Psoas muscle (tissue), 8 donors: ENCODE data around the gene SREBF2. TPM values are rescaled to one million over a fixed set of nuclear protein-coding genes. Genes with fewer than 3 reads are reported as not detected.

ENCODE experiments used
- ATAC-seq, 4 donors: fragments of 200-7000 bp; cut with Tn5 transposase; one replicate each; pipeline ENCODE4 v1.9.1; 2020; ENCODE audit warnings: moderate library complexity in 3 of 4, mild to moderate bottlenecking in 2 of 4
- DNase-seq, 2 donors: peaks; one replicate each; pipeline ENCODE4 v3.0.0-alpha.2; 2020
- H3K27ac ChIP-seq: fragments of 200-600 bp; one replicate; pipeline ENCODE4 v1.8.0; 2022
- H3K27me3 ChIP-seq, 3 donors: fragments of 200-600 bp in 1 of 3; one replicate each; pipeline versions ENCODE4 v1.6.1 to v1.8.0; 2013 to 2022; ENCODE audit warnings: low read length in 2 of 3, mild to moderate bottlenecking in 2 of 3, moderate library complexity in 1 of 3; ENCODE audit not compliant: insufficient read depth in 3 of 3
- H3K36me3 ChIP-seq, 2 donors: fragments of 200-600 bp in 1 of 2; one replicate each; pipeline versions ENCODE4 v1.6.1 to v1.8.0; 2013 to 2022; ENCODE audit warnings: low read depth in 1 of 2, mild to moderate bottlenecking in 1 of 2, moderate library complexity in 1 of 2; ENCODE audit not compliant: insufficient read depth in 1 of 2
- H3K4me1 ChIP-seq: fragments of 200-600 bp; one replicate; pipeline ENCODE4 v1.8.0; 2022
- H3K4me3 ChIP-seq: fragments of 200-600 bp; one replicate; pipeline ENCODE4 v1.8.0; 2022; ENCODE audit warnings: mild to moderate bottlenecking
- H3K9me3 ChIP-seq: fragments of 200-600 bp; one replicate; pipeline ENCODE4 v1.8.0; 2022
- WGBS, 3 donors: extraction: QIAGEN DNeasy Blood & Tissue Kit; methylation state at CpG; one replicate each; pipeline versions ENCODE4 v1.1.6 to v1.1.7; 2013; 5-methylcytosine and 5-hydroxymethylcytosine counted together
- intact Hi-C, 2 donors: fragments of 100-400 bp; cut with DNase I; formaldehyde crosslinking; loops; one replicate each; pipeline versions ENCODE4 v1.11.0 to v1.14.2; 2022
- polyA plus RNA-seq, 3 donors: library from polyadenylated mRNA; stranded (reverse); fragments of 200-250 nt; gene quantifications; one replicate each; pipeline ENCODE4 v1.2.3, GENCODE V29; 2013
- total RNA-seq, 4 donors: library from RNA; stranded (reverse); fragmentation: NEBNext Ultra II Directional in 2 of 4; extraction: Animal tissue kit (Norgen Biotek cat#: 25700) in 2 of 4; gene quantifications; one replicate each; pipeline versions ENCODE4 v1.2.1 to v1.2.4, GENCODE V29; 2021 to 2023
- TF ChIP-seq, protein P1 (sequence below): fragments of 200-600 bp; IDR thresholded peaks from one replicate; pipeline ENCODE4 v1.8.0; 2022; ENCODE audit warnings: antibody characterized with exemption
- donor health status: healthy with polysubstance abuse.
- donor health status: DM: no; HTN: no; CAD: no; lungs with moderate emphysema.
- donor health status: Bipolar disorder and iron deficiency.
- donor health status: healthy.
- donor health status: DM: yes; HTN: yes; CAD: no.
- donor health status: DM: no; HTN: no; CAD: no.
- donor health status: DM: no; HTN: no; CAD: no.
- donor health status: DM: yes; HTN: yes; CAD: no.

The SREBF2 gene
- total and polyA plus RNA-seq, 7 donors, result 21.0 to 47.0 (median 36.3) TPM

GRCh38 chr22:41888627-41889200 is 55.8 kb downstream of the SREBF2 start:
- H3K4me3 ChIP-seq, result no peak overlapping the region
- no peak for DNase-seq
- TF ChIP-seq, protein P1, sequence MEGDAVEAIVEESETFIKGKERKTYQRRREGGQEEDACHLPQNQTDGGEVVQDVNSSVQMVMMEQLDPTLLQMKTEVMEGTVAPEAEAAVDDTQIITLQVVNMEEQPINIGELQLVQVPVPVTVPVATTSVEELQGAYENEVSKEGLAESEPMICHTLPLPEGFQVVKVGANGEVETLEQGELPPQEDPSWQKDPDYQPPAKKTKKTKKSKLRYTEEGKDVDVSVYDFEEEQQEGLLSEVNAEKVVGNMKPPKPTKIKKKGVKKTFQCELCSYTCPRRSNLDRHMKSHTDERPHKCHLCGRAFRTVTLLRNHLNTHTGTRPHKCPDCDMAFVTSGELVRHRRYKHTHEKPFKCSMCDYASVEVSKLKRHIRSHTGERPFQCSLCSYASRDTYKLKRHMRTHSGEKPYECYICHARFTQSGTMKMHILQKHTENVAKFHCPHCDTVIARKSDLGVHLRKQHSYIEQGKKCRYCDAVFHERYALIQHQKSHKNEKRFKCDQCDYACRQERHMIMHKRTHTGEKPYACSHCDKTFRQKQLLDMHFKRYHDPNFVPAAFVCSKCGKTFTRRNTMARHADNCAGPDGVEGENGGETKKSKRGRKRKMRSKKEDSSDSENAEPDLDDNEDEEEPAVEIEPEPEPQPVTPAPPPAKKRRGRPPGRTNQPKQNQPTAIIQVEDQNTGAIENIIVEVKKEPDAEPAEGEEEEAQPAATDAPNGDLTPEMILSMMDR, result no peak
- no peaks in the 10 kb centered on the region for H3K9me3 ChIP-seq
- no peak for ATAC-seq
- no peaks in the 10 kb centered on the region for H3K27me3 ChIP-seq
- intact Hi-C loops, result no loop called here
- no peak overlapping the region for H3K27ac ChIP-seq
- H3K4me1 ChIP-seq, result peaks cover 19% of the 10 kb centered on the region
- peaks cover 8 to 84% of the 10 kb centered on the region in 2 donors for H3K36me3 ChIP-seq
- 78 to 80% (median 79%) methylated on average over 4 of the region's 4 CpGs for WGBS, 3 donors

DNA sequence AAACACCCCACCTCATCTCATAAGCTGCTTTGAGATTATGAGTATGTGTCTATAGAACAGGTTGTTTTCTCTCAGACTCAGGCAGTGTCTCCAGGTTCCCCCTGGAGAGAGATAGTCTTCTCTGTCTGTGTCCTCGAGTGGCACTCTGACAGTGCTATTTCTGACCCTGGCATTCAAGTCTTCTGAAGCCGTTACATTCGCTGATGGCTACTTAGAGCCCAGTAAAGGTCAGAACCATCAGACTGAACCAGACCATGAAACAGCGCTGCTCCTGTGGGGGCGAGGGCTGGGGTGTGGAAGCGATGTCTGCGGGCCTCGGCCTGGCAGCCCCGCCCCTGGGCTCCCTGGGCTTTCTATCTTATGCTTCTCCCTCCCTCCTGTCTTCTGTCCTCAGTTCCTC is 58.5 kb downstream of the SREBF2 start:
- no peaks in the 10 kb centered on the region for H3K27me3 ChIP-seq
- intact Hi-C loops, result loop anchor here in 1 of 2 donors (10.0 kb wide), 1 partner anchor 57 kb away; the partner anchor contains the start of gene SREBF2
- TF ChIP-seq, protein P1, result no peak
- DNase-seq (no peak), ATAC-seq (peak; percentile 56 to 87 (median 80))
- H3K4me3 ChIP-seq, result no peak overlapping the region
- 36 to 62% (median 36%) methylated on average over 9 of the region's 9 CpGs for WGBS, 3 donors
- H3K4me1 ChIP-seq, result peaks cover 16% of the 10 kb centered on the region
- H3K27ac ChIP-seq, result peak overlapping the region; percentile 65
- peaks cover 7 to 85% of the 10 kb centered on the region in 2 donors for H3K36me3 ChIP-seq
- H3K9me3 ChIP-seq, result no peaks in the 10 kb centered on the region

GRCh38 chr22:41892721-41893120 is 59.8 kb downstream of the SREBF2 start:
- Histone ChIP-seq H3K9me3 (no peaks in the 10 kb centered on the region), H3K4me1 (peaks cover 19% of the 10 kb centered on the region), H3K36me3 (peaks cover 6 to 85% of the 10 kb centered on the region in 2 donors), H3K4me3 (no peak overlapping the region), H3K27ac (no peak overlapping the region), H3K27me3 (no peaks in the 10 kb centered on the region)
- DNase-seq (no peak), ATAC-seq (no peak)
- intact Hi-C loops, result loop anchor here in 1 of 2 donors (10.0 kb wide), 1 partner anchor 58 kb away; the partner anchor contains the start of gene SREBF2
- TF ChIP-seq, protein P1, result no peak
- 91 to 93% (median 92%) methylated on average over 4 of the region's 4 CpGs for WGBS, 3 donors

DNA sequence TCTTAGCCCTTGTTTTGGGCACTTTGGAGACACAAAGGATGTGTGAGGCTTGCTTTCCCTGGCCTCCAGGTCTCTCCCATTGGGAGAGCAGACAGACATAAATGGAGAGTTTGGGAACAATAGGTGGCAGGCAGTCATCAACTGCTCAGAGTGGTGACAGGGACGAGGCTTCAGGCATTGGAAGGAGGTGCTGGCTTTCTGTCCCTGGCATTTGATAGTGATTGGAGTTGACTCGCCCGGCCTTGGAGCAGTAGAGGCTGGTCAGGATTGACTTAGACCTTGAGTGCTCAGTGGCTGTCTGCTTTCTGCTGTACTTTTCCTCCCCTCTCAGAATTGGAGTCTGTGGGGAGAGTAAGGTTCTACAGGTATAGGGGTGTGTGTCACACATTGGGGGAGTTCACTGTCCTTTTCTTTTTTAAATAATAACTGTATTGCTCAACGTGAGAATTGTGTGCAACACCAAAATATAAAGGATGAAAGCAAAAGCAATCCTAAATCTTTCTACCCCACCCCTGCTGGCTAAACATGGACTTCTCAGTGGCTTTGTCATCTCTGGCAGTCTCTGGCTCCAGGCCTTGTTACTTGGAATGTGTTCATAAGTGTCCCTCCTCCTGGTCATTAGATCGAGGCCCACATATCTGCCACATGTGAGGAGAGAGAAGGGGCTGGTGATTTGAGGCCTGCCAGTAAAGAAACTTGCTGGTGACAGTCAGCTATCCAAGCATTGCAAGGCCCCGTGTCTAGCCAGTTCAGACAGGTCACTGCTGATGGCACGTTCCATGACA is 60.9 kb downstream of the SREBF2 start:
- peak in 1 of 4 donors; percentile 24 for ATAC-seq
- H3K36me3 ChIP-seq, result peaks cover 6 to 83% of the 10 kb centered on the region in 2 donors

More for the DNA sequence above, 60.9 kb downstream of the SREBF2 start:
- Histone ChIP-seq H3K27me3 (no peaks in the 10 kb centered on the region), H3K4me3 (no peak overlapping the region), H3K9me3 (no peaks in the 10 kb centered on the region), H3K4me1 (peaks cover 29% of the 10 kb centered on the region), H3K27ac (no peak overlapping the region)
- DNase-seq, result no peak
- TF ChIP-seq, protein P1, result no peak
- 47 to 66% (median 58%) methylated on average over 7 of the region's 7 CpGs for WGBS, 3 donors
- intact Hi-C loops, result loop anchor here in 1 of 2 donors (10.0 kb wide), 1 partner anchor 59 kb away; the partner anchor contains the start of gene SREBF2
